ENCODE measurements around the gene FLAD1. TPM values are rescaled to one million over a fixed set of nuclear protein-coding genes. Genes with fewer than 3 reads are reported as not detected.

The FLAD1 gene
- total and polyA plus RNA-seq, 2 of the 8 experiments (the other 6 are each of a cell fraction or from before 2014, with no cell fraction given) = 104 to 143 TPM

GRCh38 chr1:155008015-155008941 lies 25.1 kb downstream of the FLAD1 start (continued):
- TF ChIP-seq CEBPB (IDR thresholded peaks at IDR 0.05; ENCODE audit: low read depth, low read length) (no peak), SRF (IDR thresholded peaks at IDR 0.05; ENCODE audit: low read depth, low read length) (no peak), CHD2 (IDR thresholded peaks at IDR 0.05; ENCODE audit: low read length) (no peak), KDM1A (IDR thresholded peaks at IDR 0.05; ENCODE audit: borderline replicate concordance, low read length) (peak; percentile 91; the same call in 1 of the 2 replicates), USF2 (IDR thresholded peaks at IDR 0.05; ENCODE audit: low read length) (no peak), SP2 (IDR thresholded peaks at IDR 0.05; ENCODE audit: low read length) (no peak)

All from H1 (cell line).